Kidney (tissue), 14 donors: ENCODE measurements around the gene DHRS2. TPM values are rescaled to one million over a fixed set of nuclear protein-coding genes. Genes with fewer than 3 reads are reported as not detected.
"Not testable (repeated sequence)": the region's sequence is repeated elsewhere in the genome, so short reads cannot be mapped to it uniquely, and the experiment has no call there.

Source experiments
- DNase-seq, 5 donors: peaks; one replicate each; pipeline ENCODE4 v3.0.0-alpha.2; 2013 to 2020
- FAIRE-seq: peaks from 2 replicates; lab custom pipeline; 2012; peaks lifted over from hg19 to GRCh38; lab: Jason Lieb, UNC
- H3K27ac ChIP-seq, 2 donors: one replicate each; pipeline ENCODE4 v1.7.0; 2013; ENCODE audit warnings: low read depth in 2 of 2, low read length in 2 of 2, inconsistent platforms in 1 of 2
- H3K27me3 ChIP-seq: one replicate; pipeline ENCODE4 v1.7.1; 2013; ENCODE audit warnings: low read length, inconsistent platforms; ENCODE audit not compliant: control insufficient read depth, insufficient read depth
- H3K36me3 ChIP-seq, 3 donors: one replicate each; pipeline versions ENCODE4 v1.7.0 to v1.7.1; 2013; ENCODE audit warnings: low read length in 3 of 3, control low read depth in 1 of 3, inconsistent platforms in 1 of 3; ENCODE audit not compliant: insufficient read depth in 3 of 3, control insufficient read depth in 2 of 3
- H3K4me1 ChIP-seq, 3 donors: one replicate each; pipeline versions ENCODE4 v1.7.0 to v1.7.1; 2013; ENCODE audit warnings: low read length in 3 of 3, inconsistent platforms in 1 of 3, low read depth in 1 of 3; ENCODE audit not compliant: control insufficient read depth in 2 of 3, insufficient read depth in 2 of 3
- H3K4me3 ChIP-seq, 3 donors: one replicate each; pipeline versions ENCODE4 v1.7.0 to v1.8.1; 2013; ENCODE audit warnings: low read length in 3 of 3, control low read depth in 1 of 3, inconsistent platforms in 1 of 3
- H3K9ac ChIP-seq, 3 donors: one replicate each; pipeline versions ENCODE4 v1.7.0 to v1.7.1; 2013; ENCODE audit warnings: low read length in 3 of 3, control low read depth in 1 of 3, inconsistent platforms in 1 of 3
- H3K9me3 ChIP-seq, 3 donors: one replicate each; pipeline versions ENCODE4 v1.7.0 to v1.7.1; 2013; ENCODE audit warnings: low read length in 3 of 3, control low read depth in 1 of 3, inconsistent platforms in 1 of 3; ENCODE audit not compliant: control insufficient read depth in 2 of 3, insufficient read depth in 1 of 3
- CTCF ChIP-seq: IDR thresholded peaks from 3 replicates; pipeline ENCODE4 v1.5.1; 2012; ENCODE audit warnings: mild to moderate bottlenecking, moderate library complexity, borderline replicate concordance; ENCODE audit not compliant: insufficient read depth; ENCODE audit errors: extremely low read depth
- intact Hi-C: fragments of 100-400 bp; cut with DNase I; formaldehyde crosslinking; loops from one replicate; pipeline ENCODE4 v1.11.1; 2022
- polyA plus RNA-seq: library from polyadenylated mRNA; stranded (reverse); fragments of 350-450 nt; fragmentation: Illumina TruSeq; extraction: RNeasy Lipid Tissue Mini Kit (QIAGEN cat#74804); gene quantifications from one replicate; pipeline ENCODE4 v1.2.3, GENCODE V29; 2014; ENCODE audit warnings: low read depth, low replicate concordance; ENCODE audit not compliant: insufficient read depth
- total RNA-seq: library from RNA; stranded (reverse); fragmentation: NEBNext Ultra II Directional; extraction: Animal tissue kit (Norgen Biotek cat#: 25700); gene quantifications from one replicate; pipeline ENCODE4 v1.2.1, GENCODE V29; 2021
- donor health status: control.
- donor health status: control.
- donor health status: control.
- donor health status: control.
- donor health status: control.
- donor health status: DM: yes; HTN: yes; CAD: no.
- donor health status: Normal renal cell carcinoma (clear cell type).

The DHRS2 gene
- total and polyA plus RNA-seq, 2 donors from 2014 or later, result 0.31 to 2.4 TPM

- DNase-seq (peak in 3 of 5 donors; percentile 18 to 63 (median 41)), FAIRE-seq (no peak)
- Histone ChIP-seq H3K4me3 (peak overlapping the region in 1 of 3 donors; percentile 42), H3K9ac (no peak overlapping the region), H3K9me3 (no peaks in the 10 kb centered on the region), H3K27me3 (no peaks in the 10 kb centered on the region), H3K4me1 (peaks cover 0 to 9% (median 0%) of the 10 kb centered on the region in 3 donors), H3K36me3 (no peaks in the 10 kb centered on the region), H3K27ac (peak overlapping the region in 1 of 2 donors; percentile 42)
- TF ChIP-seq CTCF, result no peak
- intact Hi-C loops, result loop anchor here (10.0 kb wide), 1 partner anchor 302 kb away; no protein-coding TSS in a partner anchor
Observed at GRCh38 chr14:23632461-23633159, 3.6 kb upstream of the DHRS2 start.

DNA sequence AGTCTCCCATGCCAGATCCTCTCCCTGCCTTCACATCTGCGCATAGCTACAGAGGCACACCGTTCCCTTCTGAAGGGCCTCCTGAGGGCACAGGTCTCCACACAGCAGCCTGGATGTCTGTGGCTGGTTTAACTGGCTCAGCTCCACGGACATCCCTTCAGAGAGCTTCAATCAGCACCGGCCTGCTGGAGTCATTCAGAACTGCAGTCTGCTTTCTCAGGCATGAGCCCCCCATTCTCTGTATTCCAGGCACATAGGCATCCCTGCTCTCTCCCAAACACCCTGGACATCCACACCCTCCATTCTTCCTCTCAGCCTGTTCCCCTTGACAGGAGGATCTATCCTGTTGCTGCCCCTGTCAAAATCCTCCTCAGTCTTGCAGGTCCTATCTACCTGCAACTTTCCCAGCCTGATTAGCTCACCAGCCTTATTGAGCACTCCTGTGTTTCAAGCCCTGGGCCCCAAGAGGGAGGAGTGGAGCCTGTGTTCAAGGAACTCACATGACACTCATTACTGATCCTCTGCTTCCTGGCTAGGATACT, 2.9 kb upstream of the DHRS2 start:
- Histone ChIP-seq H3K9ac (no peak overlapping the region), H3K4me3 (no peak overlapping the region), H3K27me3 (no peaks in the 10 kb centered on the region), H3K36me3 (no peaks in the 10 kb centered on the region), H3K9me3 (no peaks in the 10 kb centered on the region), H3K4me1 (peaks cover 0 to 9% (median 0%) of the 10 kb centered on the region in 3 donors), H3K27ac (no peak overlapping the region)
- intact Hi-C loops, result loop anchor here (10.0 kb wide), 1 partner anchor 302 kb away; no protein-coding TSS in a partner anchor
- peak in 1 of 5 donors; percentile 30 for DNase-seq
- no peak for FAIRE-seq
- no peak for TF ChIP-seq CTCF

DNA sequence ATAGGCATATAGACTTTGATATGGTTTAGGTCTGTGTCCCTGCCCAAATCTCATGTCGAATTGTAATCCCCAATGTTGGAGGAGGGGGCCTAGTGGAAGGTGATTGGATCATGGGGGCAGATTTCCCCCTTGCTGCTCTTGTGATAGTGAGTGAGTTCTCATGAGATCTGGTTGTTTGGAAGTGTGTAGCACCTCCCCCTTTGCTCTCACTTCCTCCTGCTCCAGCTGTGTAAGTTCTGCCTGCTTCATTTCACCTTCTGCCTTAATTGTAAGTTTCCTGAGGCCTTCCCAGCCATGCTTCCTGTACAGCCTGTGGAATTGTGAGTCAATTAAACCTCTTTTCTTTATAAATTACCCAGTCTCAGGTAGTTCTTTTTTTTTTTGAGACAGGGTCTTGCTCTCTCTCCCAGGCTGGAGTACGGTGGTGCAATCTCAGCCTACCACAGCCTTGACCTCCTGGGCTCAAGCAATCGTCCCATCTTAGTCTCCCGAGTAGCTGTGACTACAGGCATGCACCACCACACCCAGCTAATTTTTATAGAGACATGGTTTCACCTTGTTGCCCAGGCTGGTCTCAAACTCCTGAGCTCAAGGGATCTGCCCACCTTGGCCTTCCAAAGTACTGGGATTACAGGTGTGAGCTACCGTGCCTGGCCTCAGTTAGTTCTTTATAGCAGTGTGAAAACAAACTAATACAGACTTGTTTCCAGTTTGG, 1.3 kb upstream of the DHRS2 start:
- not testable (repeated sequence) for H3K9me3 ChIP-seq, H3K27ac ChIP-seq, H3K27me3 ChIP-seq, H3K9ac ChIP-seq, FAIRE-seq, H3K36me3 ChIP-seq, H3K4me1 ChIP-seq, H3K4me3 ChIP-seq
- DNase-seq, result peak in 1 of 5 donors; percentile 5
- intact Hi-C loops, result loop anchor here (10.0 kb wide), 1 partner anchor 300 kb away; no protein-coding TSS in a partner anchor

DNA sequence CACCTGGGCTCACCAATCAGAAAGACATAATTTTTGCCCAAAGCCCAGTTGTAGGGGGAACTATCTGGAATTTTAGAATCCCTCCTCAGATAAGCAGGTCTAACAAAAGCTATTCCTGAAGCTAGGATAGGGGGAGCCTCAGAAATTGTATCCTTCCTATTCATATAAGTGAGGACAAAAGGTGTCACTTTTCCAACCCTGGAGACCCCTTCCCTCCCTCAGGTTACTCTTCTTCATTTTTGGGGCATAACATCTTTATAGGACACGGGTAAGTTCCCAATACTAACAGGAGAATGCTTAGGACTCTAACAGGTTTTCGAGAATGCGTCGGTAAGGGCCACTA, 1.1 kb downstream of the DHRS2 start:
- not testable (repeated sequence) for H3K9ac ChIP-seq, FAIRE-seq, H3K27ac ChIP-seq, H3K9me3 ChIP-seq, DNase-seq, H3K4me3 ChIP-seq, H3K27me3 ChIP-seq, H3K4me1 ChIP-seq, H3K36me3 ChIP-seq
- intact Hi-C loops, result loop anchor here (10.0 kb wide), 1 partner anchor 298 kb away; no protein-coding TSS in a partner anchor

- DNase-seq, result peak in 1 of 5 donors; percentile 8
- H3K36me3 ChIP-seq, H3K4me1 ChIP-seq, H3K4me3 ChIP-seq, H3K9me3 ChIP-seq, H3K9ac ChIP-seq, H3K27ac ChIP-seq, FAIRE-seq, H3K27me3 ChIP-seq: not testable (repeated sequence)
- intact Hi-C loops, result loop anchor here (10.0 kb wide), 1 partner anchor 297 kb away; no protein-coding TSS in a partner anchor
Observed at GRCh38 chr14:23637655-23638413, 1.7 kb downstream of the DHRS2 start.
